GM03348 (cell line): ENCODE data around the gene ANTXR2.

ENCODE experiments used
- DNase-seq: peaks from one replicate; pipeline ENCODE4 v3.0.0; 2012; ENCODE audit warnings: low spot score

ANTXR2 gene

GRCh38 chr4:79982601-79983322 is 90.3 kb downstream of the ANTXR2 start:
- DNase-seq, result peak; percentile 30

DNA sequence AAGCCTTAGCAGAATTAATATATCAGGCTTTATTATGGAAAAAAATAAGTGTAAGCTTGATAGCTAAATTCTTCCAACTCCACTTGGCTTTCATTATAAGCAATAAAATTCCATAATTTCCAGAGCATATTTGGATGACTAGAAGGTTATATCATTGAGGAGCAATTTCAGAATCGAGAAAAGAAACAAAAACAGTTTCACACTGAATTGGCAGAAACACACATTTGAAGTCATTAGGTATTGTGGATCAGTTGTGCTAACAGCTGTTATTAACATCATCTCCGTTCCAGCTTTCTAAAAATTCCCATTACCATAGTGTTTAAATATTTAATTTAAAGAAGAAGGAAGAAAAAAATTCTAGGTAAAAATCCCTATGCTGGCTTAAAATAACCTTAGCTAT is 92.6 kb downstream of the ANTXR2 start:
- no peak for DNase-seq

GRCh38 chr4:79979785-79980437 is 93.1 kb downstream of the ANTXR2 start:
- DNase-seq, result no peak

GRCh38 chr4:79977131-79977840 is 95.7 kb downstream of the ANTXR2 start:
- no peak for DNase-seq

DNA sequence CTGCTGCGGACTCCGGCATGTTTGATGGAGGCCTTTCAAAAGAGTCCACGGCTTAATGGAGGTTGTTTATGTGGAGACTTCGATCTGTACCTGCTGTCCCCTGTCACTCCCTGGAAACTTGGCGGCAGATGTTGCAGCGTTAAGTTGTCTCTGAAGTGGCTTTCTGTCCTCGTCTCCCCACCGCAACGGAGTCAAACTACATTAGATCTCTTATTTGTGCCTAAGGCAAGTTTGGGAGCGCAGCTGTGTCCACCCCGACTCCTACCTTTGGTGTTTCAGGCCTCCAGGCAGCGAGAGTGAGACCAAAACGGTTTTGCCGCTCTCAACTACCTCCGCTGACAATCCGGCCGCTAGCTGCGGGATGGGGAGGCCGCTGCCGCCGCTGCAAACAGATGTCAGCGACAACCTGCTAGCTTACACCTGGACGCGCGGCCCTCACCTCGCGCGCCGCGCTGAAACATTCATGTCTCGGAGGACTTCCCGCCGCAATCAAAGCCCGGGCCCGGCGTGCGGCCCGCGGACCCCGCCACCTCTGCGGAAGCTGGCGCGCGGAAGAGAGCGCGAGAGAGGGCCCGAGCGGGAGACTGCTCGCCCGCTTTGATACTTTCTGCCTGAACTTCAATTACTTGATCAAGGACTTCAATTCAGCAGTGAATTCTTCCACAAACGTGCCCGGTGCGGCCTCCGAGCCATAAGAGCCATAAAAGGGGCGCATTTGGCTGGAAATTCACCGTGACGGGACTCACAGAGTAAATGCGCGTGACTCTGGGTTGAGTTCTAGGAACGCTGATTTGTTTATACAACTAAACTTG is 108.4 kb downstream of the ANTXR2 start:
- DNase-seq, result no peak

DNA sequence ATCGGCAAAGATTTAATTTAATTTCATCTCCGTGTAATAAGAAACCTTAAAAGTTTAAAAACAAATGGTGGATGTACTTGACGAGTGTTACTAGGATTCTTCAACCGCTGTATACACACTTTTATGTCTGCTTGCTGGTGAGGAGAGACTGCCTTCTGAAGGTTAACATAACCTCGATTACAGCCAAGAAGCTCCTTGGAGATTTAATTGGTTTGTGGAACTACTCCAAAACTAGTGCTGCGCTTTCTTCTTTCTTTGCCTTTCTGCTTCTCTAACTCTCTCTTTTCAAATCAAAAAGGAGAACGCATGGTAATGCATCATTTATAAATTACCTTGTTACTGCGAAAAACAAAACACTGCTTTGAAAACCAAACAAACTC is 109.0 kb downstream of the ANTXR2 start:
- DNase-seq, result no peak

GRCh38 chr4:79959652-79960051 is 113.4 kb downstream of the ANTXR2 start:
- no peak for DNase-seq

- no peak for DNase-seq
Observed at GRCh38 chr4:79958466-79959264, 114.4 kb downstream of the ANTXR2 start.

GRCh38 chr4:79949178-79949577 is 123.9 kb downstream of the ANTXR2 start:
- no peak for DNase-seq

- DNase-seq, result no peak
Observed at GRCh38 chr4:79948739-79949138, 124.3 kb downstream of the ANTXR2 start.

- no peak for DNase-seq
Observed at GRCh38 chr4:79948261-79948660, 124.8 kb downstream of the ANTXR2 start.

- no peak for DNase-seq
Observed at GRCh38 chr4:79947386-79947785, 125.6 kb downstream of the ANTXR2 start.

- DNase-seq, result no peak
Observed at GRCh38 chr4:79935274-79935673, 137.8 kb downstream of the ANTXR2 start.

GRCh38 chr4:79934660-79935059 is 138.4 kb downstream of the ANTXR2 start:
- DNase-seq, result no peak

DNA sequence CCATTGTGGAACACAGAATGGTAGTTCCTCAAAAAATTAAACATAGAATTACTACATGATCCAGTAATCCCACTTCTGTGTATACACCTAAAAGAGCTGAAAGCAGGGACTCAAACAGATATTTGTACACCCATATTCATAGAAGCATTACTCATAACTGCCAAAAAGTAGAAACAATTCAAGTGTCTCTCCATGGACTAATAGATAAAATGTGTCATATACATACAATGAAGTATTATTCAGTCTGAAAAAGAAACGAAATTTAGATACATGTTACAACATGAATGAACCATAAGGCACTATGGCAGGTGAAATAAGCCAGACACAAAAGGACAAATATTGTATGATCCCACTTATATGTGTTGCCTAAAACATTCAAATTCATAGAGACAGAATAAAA is 145.1 kb downstream of the ANTXR2 start:
- DNase-seq, result no peak

- no peak for DNase-seq
Observed at GRCh38 chr4:79923281-79923680, 149.7 kb downstream of the ANTXR2 start.

GRCh38 chr4:79922011-79922410 is 151.0 kb downstream of the ANTXR2 start:
- no peak for DNase-seq

DNA sequence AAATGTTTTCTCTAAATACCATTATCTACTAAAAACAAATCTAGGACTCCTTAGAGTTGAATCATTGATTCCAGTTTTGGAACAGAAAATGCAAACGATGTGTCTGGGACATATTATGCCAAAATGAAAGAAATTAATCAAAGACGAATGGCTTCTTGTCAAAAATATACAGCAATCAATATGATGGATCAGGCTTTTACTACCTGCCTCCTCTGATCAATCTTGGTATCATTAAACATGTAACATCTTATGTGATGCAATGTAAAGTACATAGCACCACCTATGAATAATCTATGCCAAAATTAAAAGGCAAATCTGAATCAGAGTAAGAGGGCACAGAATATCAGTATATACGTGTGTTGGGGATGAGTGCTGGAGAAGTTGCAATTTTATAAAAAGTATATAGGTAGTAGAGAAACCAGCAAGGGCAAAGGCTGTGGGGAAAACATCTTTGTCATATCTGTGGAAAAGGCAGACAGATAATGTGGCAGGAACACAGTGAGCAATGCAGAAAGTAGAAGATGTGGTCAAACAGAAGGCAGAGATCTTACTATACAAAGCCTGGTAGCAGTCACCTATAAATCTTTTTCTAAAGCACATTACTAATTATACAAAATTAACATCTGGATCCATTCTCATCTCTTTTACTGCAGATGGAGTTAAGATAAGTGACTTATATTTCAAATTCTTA is 152.7 kb downstream of the ANTXR2 start:
- DNase-seq, result no peak

DNA sequence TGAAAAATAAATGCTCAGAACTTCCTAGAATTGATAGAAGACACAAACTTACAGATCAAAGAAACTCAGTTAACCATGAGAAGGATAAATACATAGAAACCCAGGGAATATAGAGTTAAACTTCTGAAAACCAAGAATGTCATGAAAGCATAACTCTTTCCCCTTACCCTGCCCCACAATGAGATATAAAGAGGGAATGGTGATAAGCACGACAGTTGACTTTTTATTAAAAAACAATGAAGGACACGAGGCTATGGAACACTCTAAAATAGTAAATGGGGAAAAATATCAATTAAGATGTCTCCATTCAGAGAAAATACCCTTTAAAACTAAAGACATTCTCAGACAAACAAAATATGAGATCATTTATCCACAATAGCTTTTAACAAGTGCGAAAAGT is 154.7 kb downstream of the ANTXR2 start:
- DNase-seq, result no peak

GRCh38 chr4:79917246-79917645 is 155.8 kb downstream of the ANTXR2 start:
- peak; percentile 48 for DNase-seq

DNA sequence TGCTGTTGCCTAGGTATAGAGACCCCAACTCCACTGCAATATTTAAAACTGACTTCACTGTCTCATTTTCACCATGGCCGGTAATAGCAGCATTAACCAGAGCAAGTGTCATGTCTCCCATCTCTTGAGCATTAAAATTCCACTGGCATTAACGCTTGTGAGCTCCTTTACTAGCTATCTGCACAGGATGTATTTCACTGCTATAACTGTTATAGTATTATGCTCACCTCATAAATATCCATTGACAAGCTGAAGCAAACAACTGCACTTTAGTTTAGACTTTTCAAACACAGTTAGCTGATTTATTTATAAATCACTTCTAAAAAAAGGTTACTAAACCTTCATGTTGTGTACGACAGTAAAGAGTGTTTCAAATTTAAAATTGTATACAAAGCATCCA is 157.8 kb downstream of the ANTXR2 start:
- no peak for DNase-seq
